Effector memory CD4-positive, alpha-beta T cell (primary cell): ENCODE measurements around the gene FNBP1.

ENCODE experiments used
- DNase-seq, 3 donors: peaks; one replicate each; pipeline ENCODE4 v3.0.0-alpha.2; 2020
- H3K27ac ChIP-seq: 2 replicates; pipeline ENCODE4 v1.7.0; 2013; ENCODE audit warnings: mild to moderate bottlenecking, low read length, moderate library complexity; ENCODE audit not compliant: insufficient read depth, poor library complexity, severe bottlenecking
- H3K27me3 ChIP-seq: replicated peaks from 2 replicates; pipeline ENCODE4 v1.7.0; 2013; ENCODE audit warnings: mild to moderate bottlenecking, low read length; ENCODE audit not compliant: insufficient read depth, control insufficient read depth, poor library complexity, severe bottlenecking
- H3K36me3 ChIP-seq: 2 replicates; pipeline ENCODE4 v1.7.0; 2013; ENCODE audit warnings: mild to moderate bottlenecking, low read length, moderate library complexity; ENCODE audit not compliant: control insufficient read depth, insufficient read depth
- H3K4me1 ChIP-seq: 2 replicates; pipeline ENCODE4 v1.7.0; 2013; ENCODE audit warnings: low read length, mild to moderate bottlenecking; ENCODE audit not compliant: control insufficient read depth, insufficient read depth, poor library complexity, severe bottlenecking
- H3K4me3 ChIP-seq: 2 replicates; pipeline ENCODE4 v1.7.0; 2013; ENCODE audit warnings: low read length, low read depth, mild to moderate bottlenecking; ENCODE audit not compliant: insufficient read depth, poor library complexity, severe bottlenecking
- H3K9me3 ChIP-seq: 2 replicates; pipeline ENCODE4 v1.7.0; 2013; ENCODE audit warnings: mild to moderate bottlenecking, low read length, moderate library complexity; ENCODE audit not compliant: control insufficient read depth

FNBP1 gene

DNA sequence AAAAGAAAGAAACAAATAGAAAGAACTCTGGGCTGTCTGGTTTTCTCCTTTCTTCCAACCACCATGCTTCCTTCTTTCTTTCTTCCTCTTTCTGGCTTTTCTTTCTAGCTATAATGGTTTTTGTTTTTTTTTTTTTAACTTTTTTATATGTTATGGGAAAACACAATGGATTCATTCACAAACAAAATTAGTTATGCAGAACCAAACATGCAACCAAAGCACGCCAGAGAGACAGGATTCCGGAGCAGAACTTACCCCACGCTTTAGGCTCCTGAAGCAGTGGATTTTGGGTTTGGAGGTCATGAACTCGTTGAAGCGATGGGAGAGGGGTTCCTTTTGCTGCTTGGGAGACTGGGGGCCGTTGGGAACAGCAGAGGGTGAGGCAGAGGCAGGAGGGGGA lies 119.4 kb downstream of the FNBP1 start:
- Histone ChIP-seq H3K9me3 (no peaks in the 10 kb centered on the region), H3K4me1 (no peaks in the 10 kb centered on the region), H3K27me3 (no peaks in the 10 kb centered on the region), H3K4me3 (no peak overlapping the region), H3K36me3 (peaks cover 62% of the 10 kb centered on the region), H3K27ac (no peak overlapping the region)
- DNase-seq: no peak

DNA sequence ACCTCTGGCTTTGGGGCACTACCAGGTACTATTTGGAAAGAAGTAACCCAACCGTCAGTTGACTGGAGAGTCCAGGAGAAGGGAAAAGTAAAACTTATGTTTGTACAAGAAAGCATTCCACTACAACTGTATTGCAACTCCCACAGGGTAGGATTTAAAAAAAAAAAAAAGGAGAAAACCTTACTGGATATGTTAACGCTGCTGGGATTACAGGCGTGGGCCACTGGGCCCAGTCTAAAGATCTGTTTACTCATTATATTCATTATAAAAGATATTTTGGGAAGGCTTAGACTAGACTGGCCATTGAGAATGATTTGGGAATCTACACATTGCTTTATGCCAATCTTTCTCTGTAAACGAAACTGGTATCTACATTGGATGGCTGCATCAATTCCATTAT lies 121.1 kb downstream of the FNBP1 start:
- no peak for DNase-seq
- Histone ChIP-seq H3K27me3 (no peaks in the 10 kb centered on the region), H3K9me3 (no peaks in the 10 kb centered on the region), H3K4me3 (no peak overlapping the region), H3K4me1 (no peaks in the 10 kb centered on the region), H3K27ac (no peak overlapping the region), H3K36me3 (peaks cover 67% of the 10 kb centered on the region)

DNA sequence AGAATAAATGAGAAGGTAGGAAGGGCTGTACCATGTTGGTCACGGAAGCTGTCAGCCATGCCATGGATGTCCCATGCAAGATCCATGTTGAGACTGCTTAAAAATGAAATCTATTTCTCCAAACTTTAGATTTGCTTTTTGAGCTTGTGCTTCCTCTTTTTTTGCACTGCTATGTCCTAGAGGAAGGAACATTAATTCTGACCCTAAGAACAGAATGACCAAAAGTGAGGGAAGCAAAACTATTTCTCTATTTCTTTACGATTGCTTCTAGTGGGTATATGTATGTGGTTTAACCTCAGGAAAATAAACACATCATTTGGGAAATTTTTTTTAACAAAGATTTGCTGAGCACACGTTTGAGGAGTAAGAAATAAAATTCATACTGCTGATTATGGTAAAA lies 123.1 kb downstream of the FNBP1 start:
- Histone ChIP-seq H3K4me3 (no peak overlapping the region), H3K27me3 (no peaks in the 10 kb centered on the region), H3K27ac (no peak overlapping the region), H3K9me3 (no peaks in the 10 kb centered on the region), H3K36me3 (peaks cover 58% of the 10 kb centered on the region), H3K4me1 (no peaks in the 10 kb centered on the region)
- DNase-seq: no peak

DNA sequence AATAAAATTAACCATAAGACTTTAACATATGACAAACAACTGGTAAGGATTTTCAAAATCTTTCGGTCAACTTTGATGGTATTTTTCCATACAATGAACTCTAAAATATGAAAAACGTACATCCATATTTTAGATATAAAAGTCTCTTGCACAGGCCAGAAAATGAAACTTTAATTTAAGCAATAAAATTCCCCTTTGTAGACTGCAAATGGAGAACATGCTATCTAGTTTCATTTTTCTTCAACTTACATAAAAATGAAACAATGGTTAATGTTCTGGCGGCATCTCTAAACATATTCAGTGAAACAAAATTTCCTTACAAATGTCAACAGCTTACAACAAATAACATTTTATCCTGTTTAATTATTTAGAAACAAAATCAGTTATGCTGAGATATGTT lies 123.7 kb downstream of the FNBP1 start:
- H3K9me3 ChIP-seq: no peaks in the 10 kb centered on the region
- no peaks in the 10 kb centered on the region for H3K4me1 ChIP-seq
- H3K27ac ChIP-seq: no peak overlapping the region
- H3K27me3 ChIP-seq: no peaks in the 10 kb centered on the region
- H3K4me3 ChIP-seq: no peak overlapping the region
- H3K36me3 ChIP-seq: peaks cover 52% of the 10 kb centered on the region
- DNase-seq: no peak

DNA sequence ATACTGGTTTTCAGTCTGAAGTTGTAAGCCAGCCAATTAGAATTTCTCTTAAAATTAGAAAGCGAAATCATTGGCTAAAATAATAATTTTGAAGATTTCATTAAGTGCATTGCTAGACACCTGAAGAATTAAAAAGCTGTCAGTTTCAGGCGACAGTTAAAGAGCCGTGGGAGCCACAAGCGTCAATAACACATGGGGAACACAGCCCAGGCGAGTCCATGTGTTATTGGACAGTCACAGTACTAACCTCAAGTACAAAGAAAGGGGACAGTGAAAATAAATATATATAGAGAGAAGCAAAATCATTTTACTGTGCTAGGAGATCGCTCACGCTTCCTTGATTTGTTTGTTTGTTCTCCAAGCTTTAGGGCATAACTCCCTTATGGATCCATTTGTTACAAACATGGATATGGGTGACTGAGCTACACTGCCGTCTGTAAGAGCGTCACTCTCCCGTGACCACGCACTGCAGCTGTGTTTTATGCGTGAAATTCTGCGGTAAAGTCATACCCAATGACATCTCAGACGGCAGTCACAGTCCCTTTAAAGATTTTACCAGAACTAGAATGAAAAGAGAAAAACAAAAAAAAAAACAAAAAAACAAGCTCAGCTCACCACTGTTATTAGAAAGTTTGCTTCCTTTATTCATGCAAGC lies 124.6 kb downstream of the FNBP1 start:
- Histone ChIP-seq H3K36me3 (peaks cover 51% of the 10 kb centered on the region), H3K9me3 (no peaks in the 10 kb centered on the region), H3K4me1 (no peaks in the 10 kb centered on the region), H3K27me3 (no peaks in the 10 kb centered on the region), H3K27ac (no peak overlapping the region), H3K4me3 (no peak overlapping the region)
- no peak for DNase-seq

DNA sequence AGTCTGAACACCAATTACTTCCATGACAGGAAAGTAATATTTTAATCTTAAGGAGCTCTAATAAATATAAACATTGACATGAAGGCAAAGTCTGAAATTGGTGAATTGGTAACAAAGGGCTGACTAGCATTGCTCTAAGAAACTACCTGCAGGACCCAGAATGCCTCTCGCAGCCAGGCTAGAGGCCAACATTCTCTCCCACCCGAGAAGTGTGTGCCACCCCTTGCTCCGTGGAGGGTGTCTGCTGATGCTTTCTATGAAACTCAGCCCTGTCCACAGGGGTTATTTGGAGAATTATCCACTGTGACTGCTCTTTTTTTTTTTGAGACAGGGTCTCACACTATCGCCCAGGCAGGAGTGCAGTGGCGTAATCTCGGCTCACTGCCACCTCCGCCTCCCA lies 126.3 kb downstream of the FNBP1 start:
- H3K4me3 ChIP-seq: no peak overlapping the region
- H3K36me3 ChIP-seq: peaks cover 36% of the 10 kb centered on the region
- no peak for DNase-seq
- no peak overlapping the region for H3K27ac ChIP-seq
- no peaks in the 10 kb centered on the region for H3K9me3 ChIP-seq
- H3K4me1 ChIP-seq: no peaks in the 10 kb centered on the region
- H3K27me3 ChIP-seq: no peaks in the 10 kb centered on the region

DNA sequence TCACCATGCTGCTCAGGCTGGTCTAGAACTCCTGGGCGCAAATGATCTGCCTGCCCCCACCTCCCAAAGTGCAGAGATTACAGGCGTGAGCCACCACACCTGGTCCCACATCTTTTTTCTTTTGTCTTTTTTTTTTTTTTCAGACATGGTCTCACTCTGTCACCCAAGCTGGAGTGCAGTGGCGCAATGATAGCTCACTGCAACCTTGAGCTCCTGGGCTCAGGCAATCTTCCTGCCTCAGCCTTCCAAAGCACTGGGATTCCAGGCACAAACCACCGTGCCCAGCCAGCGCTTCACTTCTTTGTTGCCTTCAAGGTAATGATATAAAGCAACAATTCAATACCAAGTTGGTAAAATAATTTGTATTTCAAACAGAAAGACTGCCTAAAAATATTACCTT lies 128.9 kb downstream of the FNBP1 start:
- no peak overlapping the region for H3K27ac ChIP-seq
- no peaks in the 10 kb centered on the region for H3K27me3 ChIP-seq
- H3K9me3 ChIP-seq: no peaks in the 10 kb centered on the region
- peaks cover 43% of the 10 kb centered on the region for H3K36me3 ChIP-seq
- DNase-seq: no peak
- H3K4me3 ChIP-seq: no peak overlapping the region
- no peaks in the 10 kb centered on the region for H3K4me1 ChIP-seq

DNA sequence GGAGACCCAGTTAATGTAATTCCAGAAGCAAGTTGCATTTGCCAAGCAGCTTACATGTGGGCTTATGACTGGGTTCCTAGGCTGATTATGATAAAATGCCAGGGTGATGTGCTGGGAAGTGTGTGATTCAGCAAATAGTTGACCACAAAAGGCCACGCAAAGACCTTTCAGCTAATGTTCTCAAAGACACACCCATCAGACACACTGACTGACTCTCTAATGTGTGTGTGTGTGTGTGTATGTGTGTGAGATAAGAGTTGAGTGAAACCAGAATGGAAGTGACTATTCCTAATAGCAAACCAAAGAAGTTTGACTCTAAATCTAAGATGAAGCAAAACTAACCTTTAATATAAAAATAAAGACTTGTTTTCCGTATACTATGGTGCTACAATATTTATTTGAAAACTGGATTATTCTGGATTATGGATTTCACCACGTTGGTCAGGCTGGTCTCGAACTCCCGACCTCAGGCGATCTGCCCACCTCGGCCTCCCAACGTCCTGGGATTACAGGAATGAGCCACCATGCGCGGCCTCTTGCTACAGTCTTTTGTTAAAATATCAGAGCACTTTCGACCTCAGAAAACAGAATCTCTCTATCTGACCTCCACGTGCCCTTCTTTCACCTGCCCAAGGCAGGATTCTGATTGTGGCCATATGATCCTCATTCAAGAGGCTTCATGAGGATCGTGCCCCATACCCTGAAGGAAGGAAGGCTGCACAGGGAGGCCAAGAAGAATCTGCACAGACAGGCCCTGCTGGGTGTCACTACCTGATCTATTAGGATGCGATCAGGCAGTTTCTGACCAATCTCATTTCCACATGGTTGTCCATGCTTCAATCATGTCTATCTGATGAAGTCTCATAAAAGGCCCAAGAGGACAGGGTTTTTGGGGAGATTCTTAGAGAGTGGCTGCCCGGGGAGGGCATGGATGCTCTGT lies 132.1 kb downstream of the FNBP1 start:
- Histone ChIP-seq H3K9me3 (no peaks in the 10 kb centered on the region), H3K4me1 (no peaks in the 10 kb centered on the region), H3K27me3 (no peaks in the 10 kb centered on the region), H3K4me3 (no peak overlapping the region), H3K36me3 (peaks cover 50% of the 10 kb centered on the region), H3K27ac (peak overlapping the region; percentile 8)
- no peak for DNase-seq

DNA sequence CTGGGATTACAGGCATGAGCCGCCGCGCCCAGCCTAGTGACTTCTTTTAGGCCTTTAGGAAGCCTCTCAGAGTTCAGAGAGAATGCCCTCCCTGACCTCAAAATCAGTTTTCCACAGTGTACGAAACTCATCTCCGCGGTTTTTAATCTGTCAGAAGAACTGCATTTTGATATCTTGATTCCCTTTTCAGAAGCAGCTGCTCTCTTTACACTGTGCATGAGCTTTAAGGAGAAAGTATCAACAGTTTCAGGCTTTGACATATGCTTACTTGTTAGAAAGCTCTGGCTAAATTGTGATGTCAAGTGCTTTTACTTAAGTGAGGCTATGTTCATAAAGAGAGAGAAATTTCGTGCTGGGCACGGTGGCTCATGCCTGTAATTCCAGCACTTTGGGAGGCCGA lies 133.1 kb downstream of the FNBP1 start:
- Histone ChIP-seq H3K9me3 (no peaks in the 10 kb centered on the region), H3K4me3 (no peak overlapping the region), H3K27me3 (no peaks in the 10 kb centered on the region), H3K27ac (no peak overlapping the region), H3K36me3 (peaks cover 48% of the 10 kb centered on the region), H3K4me1 (no peaks in the 10 kb centered on the region)
- DNase-seq: no peak

DNA sequence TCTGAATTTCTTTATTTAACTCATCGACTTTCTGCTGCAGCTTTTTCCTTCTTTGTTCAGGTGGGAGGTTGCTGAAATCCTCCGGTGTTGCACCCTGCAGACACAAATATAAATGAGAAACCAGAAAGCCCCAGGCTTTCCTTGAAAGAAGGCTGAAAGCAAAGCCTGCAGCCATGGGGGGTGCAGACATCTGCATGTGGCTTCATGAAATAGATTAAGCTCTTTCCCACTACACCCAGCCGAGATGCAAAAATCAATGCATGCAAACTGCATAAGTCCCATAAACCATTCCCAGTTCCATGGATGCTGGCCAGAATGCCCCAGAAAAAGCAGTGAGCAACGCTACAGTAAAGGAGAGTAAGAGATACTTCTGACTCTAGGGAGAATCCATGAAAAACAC lies 134.1 kb downstream of the FNBP1 start:
- Histone ChIP-seq H3K9me3 (no peaks in the 10 kb centered on the region), H3K4me1 (no peaks in the 10 kb centered on the region), H3K27me3 (no peaks in the 10 kb centered on the region), H3K4me3 (no peak overlapping the region), H3K36me3 (peaks cover 48% of the 10 kb centered on the region), H3K27ac (no peak overlapping the region)
- DNase-seq: no peak
